Fibroblast of the conjunctiva (primary cell): ENCODE measurements around the gene BAZ1B.
"Not testable (repeated sequence)": the region's sequence is repeated elsewhere in the genome, so short reads cannot be mapped to it uniquely, and the experiment has no call there.

ENCODE experiments used
- DNase-seq: peaks from one replicate; pipeline ENCODE4 v3.0.0-alpha.2; 2010; ENCODE audit warnings: low read depth

The BAZ1B gene

DNA sequence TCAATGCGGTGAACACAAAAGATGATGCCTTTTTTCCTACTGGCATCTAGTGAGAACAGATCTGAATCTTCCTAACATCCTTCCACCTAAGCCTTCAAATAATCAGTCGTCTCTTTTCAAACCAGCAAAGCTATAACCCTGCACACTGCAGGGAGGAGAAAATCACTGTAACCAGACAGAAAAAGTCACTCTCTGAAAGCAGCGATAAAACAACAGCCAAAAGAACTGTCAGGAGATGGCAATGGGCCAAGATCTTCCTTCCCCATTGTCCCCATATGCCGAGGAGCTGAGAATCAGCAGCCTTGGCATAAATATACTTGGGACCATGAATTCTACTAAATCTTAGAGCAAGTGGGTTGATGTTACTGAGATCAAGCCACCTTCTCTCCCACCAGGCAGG is 75.4 kb downstream of the BAZ1B start:
- no peak for DNase-seq

GRCh38 chr7:73443548-73444255 is 78.4 kb downstream of the BAZ1B start:
- DNase-seq, result no peak

DNA sequence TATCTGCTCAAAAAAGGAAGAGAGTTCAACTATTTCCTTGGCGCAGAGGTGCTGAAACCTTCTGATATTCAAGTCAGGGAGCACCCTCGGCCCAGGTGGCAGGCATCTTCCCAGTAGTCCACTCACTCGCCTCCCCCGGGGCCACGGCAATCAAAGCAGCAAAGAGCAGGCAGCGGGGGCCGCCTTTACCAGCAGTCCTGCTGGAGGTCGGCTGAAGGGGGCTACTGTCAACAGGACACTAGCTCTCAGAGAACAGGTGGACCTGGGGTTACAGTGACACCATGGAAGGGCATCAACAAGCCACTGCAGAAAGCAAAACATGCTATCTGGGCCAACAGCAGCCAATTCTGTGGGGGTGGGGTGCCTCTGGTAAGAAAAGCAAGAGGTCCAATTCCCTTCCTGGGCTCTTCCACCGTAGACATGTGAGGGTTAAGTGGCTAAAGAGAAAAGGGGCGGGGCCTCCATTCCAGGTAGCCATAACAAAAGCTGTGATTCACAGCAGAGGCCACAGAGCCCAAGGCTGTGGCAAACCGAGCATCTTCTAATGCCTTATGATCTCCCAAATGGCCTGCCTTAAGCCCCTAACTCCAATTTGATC is 79.1 kb downstream of the BAZ1B start:
- no peak for DNase-seq

DNA sequence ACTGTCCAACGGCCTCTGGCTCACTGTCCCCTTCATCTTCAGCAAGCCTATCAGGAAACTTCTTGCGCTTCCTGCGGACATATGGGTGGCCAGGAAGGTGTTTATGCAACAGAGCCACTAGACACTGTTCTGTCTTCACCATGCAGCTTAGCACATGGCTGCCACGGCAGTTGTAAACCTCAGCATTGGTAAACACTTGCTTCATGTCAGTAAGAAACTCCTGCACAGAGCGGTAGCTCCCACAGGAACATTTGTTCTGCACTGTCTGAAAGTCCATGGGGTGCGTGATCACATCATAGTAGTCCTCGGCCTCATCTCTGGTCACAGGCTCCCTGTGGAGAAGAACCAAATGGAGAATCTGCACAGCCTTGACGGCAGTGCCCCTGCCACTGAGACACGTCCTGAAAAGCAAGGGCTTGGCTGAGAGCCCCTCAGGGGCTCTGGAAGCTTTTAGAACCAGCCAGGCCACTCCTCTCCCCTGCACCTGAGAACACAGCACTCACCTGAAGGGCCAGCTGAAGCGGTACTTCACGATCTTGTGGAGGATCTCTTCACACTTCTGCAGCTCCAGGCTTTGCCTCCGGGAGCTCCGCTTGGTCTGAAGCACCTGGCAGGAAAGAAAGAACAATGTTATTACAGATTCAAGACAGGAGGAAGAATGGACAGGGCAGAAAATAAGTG is 79.7 kb downstream of the BAZ1B start:
- DNase-seq, result no peak

GRCh38 chr7:73439410-73439704 is 82.7 kb downstream of the BAZ1B start:
- DNase-seq, result no peak

DNA sequence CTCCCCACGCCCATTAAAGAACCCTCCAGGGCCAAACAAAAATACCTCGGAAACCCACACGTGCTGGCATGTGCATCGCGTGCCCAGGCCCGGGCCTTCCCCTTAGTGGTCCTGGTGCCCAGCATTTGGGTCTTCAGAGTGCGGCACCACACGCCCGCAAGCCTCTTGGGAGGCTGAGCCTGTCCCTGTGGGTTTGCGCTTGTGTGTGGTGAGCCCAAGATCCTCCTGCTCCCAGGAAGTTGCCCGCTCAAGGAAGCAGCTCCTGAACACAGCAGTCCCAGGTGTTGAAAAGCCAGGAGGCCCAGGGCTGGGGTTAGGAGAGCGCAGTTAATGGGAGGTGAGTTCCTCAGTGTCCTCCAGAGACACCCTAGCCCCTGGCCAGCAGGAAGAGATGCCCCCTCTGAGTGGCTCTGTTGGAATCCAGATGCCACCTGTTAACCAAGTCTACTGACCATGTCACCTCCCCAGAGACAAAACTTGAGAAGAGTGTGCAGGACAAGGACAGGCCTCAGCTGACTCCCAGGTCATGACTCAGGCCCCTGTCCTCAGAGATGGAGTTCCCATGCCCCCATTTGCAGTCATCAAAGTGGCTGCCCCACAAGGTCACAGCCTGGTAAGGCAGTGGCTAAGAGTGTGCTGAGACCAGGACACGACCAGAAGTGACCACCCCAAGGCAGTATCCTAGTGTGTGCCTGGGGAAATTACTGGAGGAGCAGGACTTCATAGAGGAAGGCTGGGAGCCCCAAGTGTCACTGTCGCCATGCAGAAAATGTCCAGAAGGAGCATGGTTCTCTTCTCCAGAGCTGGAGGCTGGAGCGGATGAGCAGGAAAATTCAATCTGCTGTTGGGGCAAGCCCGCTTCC is 83.3 kb downstream of the BAZ1B start:
- no peak for DNase-seq

DNA sequence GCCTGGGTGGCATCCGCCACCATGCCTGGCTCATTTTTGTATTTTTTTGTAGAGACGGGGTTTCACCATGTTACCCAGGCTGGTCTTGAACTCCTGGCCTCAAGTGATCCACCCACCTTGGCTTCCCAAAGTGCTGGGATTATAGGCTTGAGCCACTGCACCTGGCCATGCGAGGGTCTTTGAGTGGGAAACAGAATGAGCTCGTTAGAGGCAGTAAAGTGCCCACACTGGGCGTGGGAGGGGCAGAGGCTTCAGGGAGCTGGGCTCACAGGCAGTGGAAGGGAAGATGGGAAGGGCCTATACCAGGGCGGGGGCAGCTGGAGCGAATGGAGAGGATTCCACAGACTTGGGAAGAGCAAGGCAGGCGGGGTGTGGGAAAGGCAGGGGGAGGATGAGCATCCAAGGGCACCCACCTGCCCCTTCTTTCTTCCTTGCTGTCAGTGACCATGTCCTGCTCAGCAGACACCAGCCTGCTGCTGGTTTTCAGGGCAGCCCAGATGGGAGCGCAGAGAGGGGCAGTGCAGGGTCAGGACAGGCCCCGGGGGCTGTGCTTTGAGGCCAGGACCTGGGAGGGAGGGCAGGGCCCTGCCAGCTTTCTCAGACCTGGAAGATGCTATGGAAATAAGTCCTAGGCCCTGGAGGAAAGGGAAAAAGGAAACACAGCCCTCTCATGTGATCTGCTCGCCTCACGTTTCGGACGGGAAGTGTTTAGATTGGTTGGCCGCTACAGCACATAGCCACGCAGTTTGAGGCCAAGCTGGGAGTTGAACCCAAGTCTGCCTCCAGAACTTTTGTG is 84.3 kb downstream of the BAZ1B start:
- no peak for DNase-seq

DNA sequence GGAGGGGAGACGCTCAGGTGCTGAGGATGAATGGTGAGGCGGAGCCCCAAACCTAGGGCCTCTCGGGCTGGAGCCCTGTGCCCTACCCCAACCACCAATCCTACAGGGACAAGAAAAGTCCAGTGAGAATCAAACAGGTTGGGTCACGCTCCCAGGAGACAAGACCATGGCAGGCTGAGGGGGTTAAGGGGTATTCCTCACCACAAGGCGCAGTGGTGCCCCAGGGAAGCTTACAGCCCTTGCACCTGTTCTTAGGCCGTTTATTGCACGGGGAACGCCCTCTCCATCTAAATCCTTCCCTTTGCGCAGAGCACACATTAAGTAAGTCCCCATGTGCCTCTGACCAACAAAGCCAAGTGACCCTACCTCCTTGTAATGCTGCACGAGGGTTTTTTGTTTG is 85.0 kb downstream of the BAZ1B start:
- no peak for DNase-seq

- DNase-seq, result no peak
These were observed 85.8 kb downstream of the BAZ1B start for GRCh38 chr7:73436031-73436929.

DNA sequence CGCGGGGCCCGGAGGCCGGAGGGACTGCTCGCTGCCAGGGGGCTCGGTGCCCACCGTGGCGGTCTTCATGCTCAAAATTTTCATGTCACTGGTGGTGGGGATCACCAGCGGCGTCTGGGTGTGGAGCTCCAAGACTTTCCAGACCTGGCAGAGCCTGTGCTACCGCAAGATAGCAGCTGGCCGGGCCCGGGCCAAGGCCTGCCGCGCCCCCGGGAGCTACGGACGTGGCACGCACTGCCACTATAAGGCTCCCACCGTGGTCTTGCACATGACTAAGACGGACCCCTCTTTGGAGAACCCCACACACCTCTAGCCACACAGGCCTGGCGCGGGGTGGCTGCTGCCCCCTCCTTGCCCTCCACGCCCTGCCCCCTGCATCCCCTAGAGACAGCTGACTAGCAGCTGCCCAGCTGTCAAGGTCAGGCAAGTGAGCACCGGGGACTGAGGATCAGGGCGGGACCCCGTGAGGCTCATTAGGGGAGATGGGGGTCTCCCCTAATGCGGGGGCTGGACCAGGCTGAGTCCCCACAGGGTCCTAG is 86.6 kb downstream of the BAZ1B start:
- DNase-seq, result no peak

DNA sequence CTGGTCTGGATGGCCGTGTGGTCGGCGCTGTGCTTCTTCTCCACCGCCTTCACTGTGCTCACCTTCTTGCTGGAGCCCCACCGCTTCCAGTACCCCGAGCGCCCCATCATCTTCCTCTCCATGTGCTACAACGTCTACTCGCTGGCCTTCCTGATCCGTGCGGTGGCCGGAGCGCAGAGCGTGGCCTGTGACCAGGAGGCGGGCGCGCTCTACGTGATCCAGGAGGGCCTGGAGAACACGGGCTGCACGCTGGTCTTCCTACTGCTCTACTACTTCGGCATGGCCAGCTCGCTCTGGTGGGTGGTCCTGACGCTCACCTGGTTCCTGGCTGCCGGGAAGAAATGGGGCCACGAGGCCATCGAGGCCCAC is 87.4 kb downstream of the BAZ1B start:
- no peak for DNase-seq

GRCh38 chr7:73433924-73434700 is 88.0 kb downstream of the BAZ1B start:
- no peak for DNase-seq

DNA sequence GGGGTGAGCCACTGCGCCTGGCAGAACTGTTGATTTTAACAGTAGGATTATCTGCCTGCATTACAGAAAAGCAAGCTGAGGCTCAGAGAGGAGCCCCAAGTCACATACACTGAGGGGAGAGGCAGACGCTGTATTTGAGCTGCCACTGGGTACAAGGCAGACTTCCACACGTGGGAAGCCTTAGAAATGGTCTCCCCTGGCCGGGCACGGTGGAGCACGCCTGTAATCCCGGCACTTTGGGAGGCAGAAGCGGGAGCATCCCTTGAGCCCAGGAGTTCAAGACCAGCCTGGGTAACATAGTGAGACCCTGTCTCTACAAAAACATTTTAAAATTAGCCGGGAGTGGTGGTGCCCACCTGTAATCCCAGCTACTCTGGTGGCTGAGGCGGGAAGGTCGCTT is 89.4 kb downstream of the BAZ1B start:
- no peak for DNase-seq

DNA sequence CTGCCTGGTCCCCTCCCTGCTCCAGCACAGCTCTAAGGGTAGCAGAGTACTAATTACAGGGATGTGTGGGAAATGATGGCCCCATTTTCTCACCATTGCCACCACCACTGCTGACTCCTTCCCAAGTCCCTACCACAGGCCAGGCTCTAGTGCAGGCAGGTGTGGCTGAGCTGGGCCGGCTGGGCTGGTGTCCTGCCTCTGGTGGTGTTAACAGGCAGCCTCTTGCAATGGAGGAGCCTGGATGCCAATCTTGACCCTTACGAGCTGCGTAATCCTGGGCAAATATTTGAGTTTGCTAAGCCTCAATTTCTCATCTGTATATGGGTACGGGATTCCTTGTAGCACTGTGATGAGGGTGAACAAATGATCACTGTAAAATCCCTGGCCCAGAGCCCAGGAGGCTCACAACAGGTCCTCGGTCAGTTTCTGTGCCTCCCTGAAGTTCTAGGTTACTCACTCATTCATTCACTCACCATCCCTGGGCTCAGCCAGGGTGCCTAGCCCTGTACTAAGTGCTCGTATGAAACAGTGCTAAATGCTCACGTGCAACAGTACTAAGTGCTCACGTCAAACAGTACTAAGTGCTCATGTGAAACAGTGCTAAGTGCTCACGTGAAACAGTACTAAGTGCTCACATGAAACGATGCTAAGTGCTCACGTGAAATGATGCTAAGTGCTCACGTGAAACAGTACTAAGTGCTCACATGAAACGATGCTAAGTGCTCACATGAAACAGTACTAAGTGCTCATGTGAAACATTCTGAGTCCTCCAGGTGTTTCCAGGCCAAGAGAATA is 90.9 kb downstream of the BAZ1B start:
- no peak for DNase-seq

DNA sequence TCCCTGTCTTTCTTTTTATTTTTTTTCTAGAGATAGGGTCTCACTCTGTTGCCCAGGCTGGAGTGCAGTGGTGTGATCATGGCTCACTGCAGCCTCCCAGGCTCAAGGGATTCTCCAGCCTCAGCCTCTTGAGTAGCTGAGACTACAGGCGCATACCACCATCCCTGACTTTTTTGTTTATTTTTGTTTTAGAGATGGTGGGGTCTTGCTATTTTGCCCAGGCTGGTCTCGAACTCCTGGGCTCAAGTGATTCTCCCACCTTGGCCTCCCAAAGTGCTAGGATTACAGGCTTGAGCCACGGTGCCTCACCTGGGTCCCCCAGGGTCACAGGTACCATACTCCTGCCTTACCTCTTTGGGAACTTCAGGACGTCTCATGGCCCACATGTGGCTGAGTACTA is 91.6 kb downstream of the BAZ1B start:
- not testable (repeated sequence) for DNase-seq

- DNase-seq, result no peak
These were observed 92.2 kb downstream of the BAZ1B start for GRCh38 chr7:73429622-73430505.

- no peak for DNase-seq
These were observed 92.9 kb downstream of the BAZ1B start for GRCh38 chr7:73429215-73429614.
